ENCODE measurements around the gene SRPRB. TPM values are rescaled to one million over a fixed set of nuclear protein-coding genes. Genes with fewer than 3 reads are reported as not detected.

SRPRB gene
- total and polyA plus RNA-seq, 2 experiments from 2014 or later, result 25.6 to 36.0 TPM

DNA sequence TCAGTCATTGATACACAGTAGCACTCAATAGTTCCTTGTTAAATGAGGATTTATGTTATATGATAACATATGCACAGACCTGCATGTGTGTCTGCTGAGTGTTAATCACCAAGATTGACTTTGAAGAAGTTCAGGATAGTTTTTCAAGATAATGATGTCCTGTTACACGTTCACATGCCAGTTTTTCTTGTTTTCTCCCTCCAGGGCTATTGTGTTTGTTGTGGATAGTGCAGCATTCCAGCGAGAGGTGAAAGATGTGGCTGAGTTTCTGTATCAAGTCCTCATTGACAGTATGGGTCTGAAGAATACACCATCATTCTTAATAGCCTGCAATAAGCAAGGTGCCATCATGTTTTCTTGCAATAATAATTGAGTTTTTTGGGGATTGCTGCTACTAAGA, 9.8 kb downstream of the SRPRB start:
- H3K9me2 ChIP-seq (ENCODE audit: insufficient read depth), result no peaks in the 10 kb centered on the region
- no peak for DNase-seq (ENCODE audit: low spot score)
- H2AFZ ChIP-seq, result no peak overlapping the region
- no peak overlapping the region for H3K27ac ChIP-seq (ENCODE audit: low read depth)
- H3K36me3 ChIP-seq (ENCODE audit: insufficient read depth), result peaks cover 33% of the 10 kb centered on the region; the same call in 1 of the 2 replicates
- Mint-ChIP-seq H3K4me3 (no peak overlapping the region), H3K27me3 (ENCODE audit: insufficient read depth, low read depth, poor library complexity) (no peaks in the 10 kb centered on the region), H3K4me1 (no peaks in the 10 kb centered on the region), H3K27ac (no peak overlapping the region), H3K9me3 (no peaks in the 10 kb centered on the region), H3K36me3 (ENCODE audit: low read depth) (peaks cover 49% of the 10 kb centered on the region)
- H3K79me2 ChIP-seq (replicated peaks; ENCODE audit: insufficient read depth), result no peaks in the 10 kb centered on the region
- no peak for ATAC-seq
- TF ChIP-seq EZH2phosphoT487 (IDR thresholded peaks at IDR 0.05; ENCODE audit: unreplicated experiment) (no peak), REST (IDR thresholded peaks at IDR 0.05; ENCODE audit: unreplicated experiment) (no peak), EZH2 (IDR thresholded peaks at IDR 0.05; ENCODE audit: low read depth, unreplicated experiment) (no peak), POLR2AphosphoS5 (IDR thresholded peaks at IDR 0.05; ENCODE audit: low read depth) (no peak), JUNB (IDR thresholded peaks at IDR 0.05; ENCODE audit: unreplicated experiment) (no peak), CTCF (conservative IDR thresholded peaks at IDR 0.05; ENCODE audit: low read depth in 2 of 2) (no peak), NANOG (IDR thresholded peaks at IDR 0.05; ENCODE audit: borderline replicate concordance) (no peak)
- TF ChIP-seq, protein P1, sequence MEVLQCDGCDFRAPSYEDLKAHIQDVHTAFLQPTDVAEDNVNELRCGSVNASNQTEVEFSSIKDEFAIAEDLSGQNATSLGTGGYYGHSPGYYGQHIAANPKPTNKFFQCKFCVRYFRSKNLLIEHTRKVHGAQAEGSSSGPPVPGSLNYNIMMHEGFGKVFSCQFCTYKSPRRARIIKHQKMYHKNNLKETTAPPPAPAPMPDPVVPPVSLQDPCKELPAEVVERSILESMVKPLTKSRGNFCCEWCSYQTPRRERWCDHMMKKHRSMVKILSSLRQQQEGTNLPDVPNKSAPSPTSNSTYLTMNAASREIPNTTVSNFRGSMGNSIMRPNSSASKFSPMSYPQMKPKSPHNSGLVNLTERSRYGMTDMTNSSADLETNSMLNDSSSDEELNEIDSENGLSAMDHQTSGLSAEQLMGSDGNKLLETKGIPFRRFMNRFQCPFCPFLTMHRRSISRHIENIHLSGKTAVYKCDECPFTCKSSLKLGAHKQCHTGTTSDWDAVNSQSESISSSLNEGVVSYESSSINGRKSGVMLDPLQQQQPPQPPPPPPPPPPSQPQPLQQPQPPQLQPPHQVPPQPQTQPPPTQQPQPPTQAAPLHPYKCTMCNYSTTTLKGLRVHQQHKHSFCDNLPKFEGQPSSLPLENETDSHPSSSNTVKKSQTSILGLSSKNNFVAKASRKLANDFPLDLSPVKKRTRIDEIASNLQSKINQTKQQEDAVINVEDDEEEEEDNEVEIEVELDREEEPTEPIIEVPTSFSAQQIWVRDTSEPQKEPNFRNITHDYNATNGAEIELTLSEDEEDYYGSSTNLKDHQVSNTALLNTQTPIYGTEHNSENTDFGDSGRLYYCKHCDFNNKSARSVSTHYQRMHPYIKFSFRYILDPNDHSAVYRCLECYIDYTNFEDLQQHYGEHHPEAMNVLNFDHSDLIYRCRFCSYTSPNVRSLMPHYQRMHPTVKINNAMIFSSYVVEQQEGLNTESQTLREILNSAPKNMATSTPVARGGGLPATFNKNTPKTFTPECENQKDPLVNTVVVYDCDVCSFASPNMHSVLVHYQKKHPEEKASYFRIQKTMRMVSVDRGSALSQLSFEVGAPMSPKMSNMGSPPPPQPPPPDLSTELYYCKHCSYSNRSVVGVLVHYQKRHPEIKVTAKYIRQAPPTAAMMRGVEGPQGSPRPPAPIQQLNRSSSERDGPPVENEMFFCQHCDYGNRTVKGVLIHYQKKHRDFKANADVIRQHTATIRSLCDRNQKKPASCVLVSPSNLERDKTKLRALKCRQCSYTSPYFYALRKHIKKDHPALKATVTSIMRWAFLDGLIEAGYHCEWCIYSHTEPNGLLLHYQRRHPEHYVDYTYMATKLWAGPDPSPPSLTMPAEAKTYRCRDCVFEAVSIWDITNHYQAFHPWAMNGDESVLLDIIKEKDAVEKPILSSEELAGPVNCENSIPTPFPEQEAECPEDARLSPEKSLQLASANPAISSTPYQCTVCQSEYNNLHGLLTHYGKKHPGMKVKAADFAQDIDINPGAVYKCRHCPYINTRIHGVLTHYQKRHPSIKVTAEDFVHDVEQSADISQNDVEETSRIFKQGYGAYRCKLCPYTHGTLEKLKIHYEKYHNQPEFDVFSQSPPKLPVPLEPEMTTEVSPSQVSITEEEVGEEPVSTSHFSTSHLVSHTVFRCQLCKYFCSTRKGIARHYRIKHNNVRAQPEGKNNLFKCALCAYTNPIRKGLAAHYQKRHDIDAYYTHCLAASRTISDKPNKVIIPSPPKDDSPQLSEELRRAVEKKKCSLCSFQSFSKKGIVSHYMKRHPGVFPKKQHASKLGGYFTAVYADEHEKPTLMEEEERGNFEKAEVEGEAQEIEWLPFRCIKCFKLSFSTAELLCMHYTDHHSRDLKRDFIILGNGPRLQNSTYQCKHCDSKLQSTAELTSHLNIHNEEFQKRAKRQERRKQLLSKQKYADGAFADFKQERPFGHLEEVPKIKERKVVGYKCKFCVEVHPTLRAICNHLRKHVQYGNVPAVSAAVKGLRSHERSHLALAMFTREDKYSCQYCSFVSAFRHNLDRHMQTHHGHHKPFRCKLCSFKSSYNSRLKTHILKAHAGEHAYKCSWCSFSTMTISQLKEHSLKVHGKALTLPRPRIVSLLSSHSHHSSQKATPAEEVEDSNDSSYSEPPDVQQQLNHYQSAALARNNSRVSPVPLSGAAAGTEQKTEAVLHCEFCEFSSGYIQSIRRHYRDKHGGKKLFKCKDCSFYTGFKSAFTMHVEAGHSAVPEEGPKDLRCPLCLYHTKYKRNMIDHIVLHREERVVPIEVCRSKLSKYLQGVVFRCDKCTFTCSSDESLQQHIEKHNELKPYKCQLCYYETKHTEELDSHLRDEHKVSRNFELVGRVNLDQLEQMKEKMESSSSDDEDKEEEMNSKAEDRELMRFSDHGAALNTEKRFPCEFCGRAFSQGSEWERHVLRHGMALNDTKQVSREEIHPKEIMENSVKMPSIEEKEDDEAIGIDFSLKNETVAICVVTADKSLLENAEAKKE (CRISPR knock-in tag; IDR thresholded peaks at IDR 0.05), result no peak
- H3K4me2 ChIP-seq, result no peak overlapping the region
- H3K4me3 ChIP-seq, result no peak overlapping the region
- H3K27me3 ChIP-seq (ENCODE audit: insufficient read depth), result no peaks in the 10 kb centered on the region
- H4K20me1 ChIP-seq (replicated peaks; ENCODE audit: insufficient read depth), result peaks cover 2% of the 10 kb centered on the region; the same call in 1 of the 2 replicates
- H3F3A ChIP-seq (replicated peaks; ENCODE audit: low read depth), result peaks cover 8% of the 10 kb centered on the region
- no peaks in the 10 kb centered on the region for H3K4me1 ChIP-seq (ENCODE audit: insufficient read depth)
